8988T (cell line): ENCODE measurements around the gene MPIG6B.

ENCODE experiments used
- DNase-seq: peaks from one replicate; pipeline ENCODE4 v3.0.0; 2011

MPIG6B gene

DNA sequence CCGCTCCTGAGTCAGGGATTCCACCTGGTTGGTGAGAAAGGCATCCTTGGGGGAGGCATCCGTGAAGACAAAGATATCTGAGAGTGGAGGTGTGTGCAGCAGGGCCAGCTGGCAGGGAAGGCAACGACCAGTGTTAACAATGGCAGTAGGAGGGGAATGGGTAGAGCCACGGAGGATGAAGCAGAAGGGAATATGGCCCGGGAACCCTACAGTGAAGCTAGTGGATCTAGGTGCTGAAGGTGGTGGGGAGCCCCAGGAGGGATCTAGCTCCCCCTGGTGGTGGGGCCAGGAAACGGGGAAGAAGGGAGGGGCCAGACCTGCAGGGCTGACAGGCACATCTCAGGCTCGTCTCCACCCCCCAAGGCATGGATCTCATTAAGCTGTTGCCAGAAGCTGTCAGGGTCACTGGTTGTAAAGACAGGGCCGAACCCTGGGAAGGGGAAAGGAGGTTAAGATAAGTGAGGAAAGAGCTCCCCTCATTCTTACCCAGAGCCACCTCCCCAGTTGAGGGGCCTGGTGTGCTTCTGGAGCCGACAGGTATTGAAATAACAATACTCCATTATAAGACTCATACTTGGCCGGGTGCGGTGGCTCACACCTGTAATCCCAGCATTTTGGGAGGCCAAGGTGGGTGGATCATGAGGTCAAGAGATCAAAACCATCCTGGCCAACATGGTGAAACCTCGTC is 46.7 kb downstream of the MPIG6B start:
- peak; percentile 97 for DNase-seq

DNA sequence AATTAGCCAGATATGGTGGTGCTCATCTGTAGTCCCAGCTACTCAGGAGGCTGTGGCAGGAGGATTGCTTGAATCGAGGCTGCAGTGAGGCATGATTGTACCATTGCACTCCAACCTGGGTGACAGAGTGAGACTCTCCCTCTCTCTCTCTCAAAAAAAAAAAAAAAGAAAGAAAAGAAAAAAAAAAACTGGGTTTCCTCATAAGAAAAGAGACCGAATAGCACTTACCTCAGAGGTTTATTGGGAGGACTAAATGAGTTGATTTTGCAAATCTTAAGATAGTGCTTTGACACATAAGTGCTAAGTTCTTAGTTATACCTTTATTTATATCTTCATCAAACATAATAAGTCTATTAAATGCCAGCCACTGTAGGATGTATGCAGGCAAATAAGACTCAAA is 47.7 kb downstream of the MPIG6B start:
- DNase-seq = no peak

- DNase-seq = no peak
These were observed 48.8 kb downstream of the MPIG6B start for GRCh38 chr6:31771992-31772358.

- DNase-seq = no peak
These were observed 52.0 kb downstream of the MPIG6B start for GRCh38 chr6:31775184-31775583.

DNA sequence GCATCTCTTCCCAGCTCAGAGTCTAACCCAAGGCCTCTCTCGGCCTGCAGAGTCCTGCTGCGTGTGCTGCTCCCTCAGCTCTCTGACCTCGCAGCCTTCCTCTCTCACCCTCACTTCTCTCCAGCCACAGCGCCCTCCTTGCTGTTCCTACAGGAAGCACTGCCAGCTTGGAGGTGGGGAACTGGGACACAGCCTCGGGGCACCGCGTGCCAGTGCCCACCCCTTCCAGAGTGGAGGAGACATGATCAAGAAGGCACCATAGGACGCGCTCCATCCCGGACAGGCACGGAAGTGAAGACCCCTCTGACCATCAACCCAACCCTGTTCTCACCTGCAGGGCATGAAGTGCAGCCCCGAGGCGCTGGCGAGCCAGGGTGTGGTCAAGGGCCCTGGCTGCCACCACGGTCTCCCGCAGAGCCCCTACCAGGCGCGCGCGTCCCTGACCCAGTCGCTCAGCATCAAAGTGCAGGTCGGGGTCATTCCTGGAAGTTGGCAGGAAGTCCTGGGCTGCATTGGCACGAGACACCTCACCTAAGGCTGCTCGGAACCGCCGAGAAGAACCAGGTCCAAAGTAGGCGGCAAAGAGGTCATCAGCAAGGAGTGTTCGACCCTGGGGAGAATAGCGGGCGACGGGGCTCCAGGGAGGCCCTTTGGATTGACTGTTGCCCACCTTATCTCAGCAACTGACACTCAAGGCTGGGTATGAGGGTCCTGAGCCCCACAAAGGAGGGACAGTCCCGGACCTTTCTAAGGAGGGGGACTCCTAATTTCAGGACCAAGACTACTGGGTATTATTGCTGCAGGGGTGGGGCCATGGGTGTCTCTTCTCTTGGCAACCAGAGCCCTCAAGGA is 52.7 kb downstream of the MPIG6B start:
- DNase-seq = no peak
